HG03378 (cell line): ENCODE results near the gene OR8K5.
"Not testable (repeated sequence)": the region's sequence is repeated elsewhere in the genome, so short reads cannot be mapped to it uniquely, and the experiment has no call there.

ENCODE experiments used
- ATAC-seq: cut with Tn5 transposase; IDR thresholded peaks from one replicate; pipeline ENCODE4 v1.9.1; 2021; ENCODE audit warnings: mild to moderate bottlenecking, moderate library complexity; ENCODE audit not compliant: unreplicated experiment

OR8K5 gene

GRCh38 chr11:56160217-56160616 is at the start of gene OR8K5:
Gene OR8K5 (minus strand): TSS chr11:56160317. CDS start chr11:56160317, 0 bp downstream.
- no peak for ATAC-seq

GRCh38 chr11:56207790-56208189 is 47.7 kb upstream of the OR8K5 start:
- no peak for ATAC-seq

GRCh38 chr11:56197367-56197766 is 37.2 kb upstream of the OR8K5 start:
- no peak for ATAC-seq

- ATAC-seq, result no peak
These were observed 36.6 kb upstream of the OR8K5 start for GRCh38 chr11:56196705-56197104.

GRCh38 chr11:56188602-56189001 is 28.5 kb upstream of the OR8K5 start:
- no peak for ATAC-seq

GRCh38 chr11:56183459-56183858 is 23.3 kb upstream of the OR8K5 start:
- no peak for ATAC-seq

- no peak for ATAC-seq
These were observed 16.2 kb upstream of the OR8K5 start, which contains the start of gene OR5J2 for GRCh38 chr11:56176318-56176717. Gene OR5J2 (plus strand): TSS chr11:56176618. CDS start chr11:56176618, 0 bp downstream.

- no peak for ATAC-seq
These were observed 12.2 kb upstream of the OR8K5 start for GRCh38 chr11:56172256-56172830.

GRCh38 chr11:56163804-56164203 is 3.7 kb upstream of the OR8K5 start:
- ATAC-seq, result no peak

- no peak for ATAC-seq
These were observed 7.8 kb downstream of the OR8K5 start for GRCh38 chr11:56152333-56152732.

- ATAC-seq, result no peak
These were observed 8.7 kb downstream of the OR8K5 start for GRCh38 chr11:56151376-56151775.

GRCh38 chr11:56143681-56144080 is 16.4 kb downstream of the OR8K5 start:
- not testable (repeated sequence) for ATAC-seq

- ATAC-seq, result no peak
These were observed 19.9 kb downstream of the OR8K5 start, which contains the start of gene OR8J3 for GRCh38 chr11:56140151-56140661. Gene OR8J3 (minus strand): TSS chr11:56140201. CDS start chr11:56137718, 2,483 bp downstream.

- ATAC-seq, result no peak
These were observed 38.0 kb downstream of the OR8K5 start, which contains the start of gene OR8H3 for GRCh38 chr11:56122073-56122472. Gene OR8H3 (plus strand): TSS chr11:56122373. CDS start chr11:56122373, 0 bp downstream.
